Measurements from ENCODE around the gene SLC25A24.

GRCh38 chr1:108152782-108153222 is 47.3 kb downstream of the SLC25A24 start:
- TF ChIP-seq CTCF (conservative IDR thresholded peaks at IDR 0.05; ENCODE audit: low read length) (no peak), EZH2phosphoT487 (IDR thresholded peaks at IDR 0.05; ENCODE audit: borderline replicate concordance) (no peak)
